Adipose tissue (tissue), 3 donors: ENCODE measurements around the gene ADIPOR1. TPM values are rescaled to one million over a fixed set of nuclear protein-coding genes. Genes with fewer than 3 reads are reported as not detected.

Experiments
- H3K27ac ChIP-seq: one replicate; pipeline ENCODE4 v1.5.1; 2013; ENCODE audit warnings: low read depth, low read length
- WGBS, 3 donors: extraction: QIAGEN DNeasy Blood & Tissue Kit; methylation state at CpG; one replicate each; pipeline ENCODE4 v1.1.7; 2013; 5-methylcytosine and 5-hydroxymethylcytosine counted together
- polyA plus RNA-seq, 3 donors: library from polyadenylated mRNA; stranded (reverse); fragments of 200-250 nt; gene quantifications; one replicate each; pipeline ENCODE4 v1.2.3, GENCODE V29; 2013
- donor health status: healthy with polysubstance abuse.
- donor health status: Bipolar disorder and iron deficiency.
- donor health status: healthy.

ADIPOR1 gene
- polyA plus RNA-seq, 3 donors = 49.7 to 83.5 (median 68.8) TPM

- no peak overlapping the region for H3K27ac ChIP-seq
- WGBS, 3 donors = 62 to 82% (median 78%) methylated on average over 2 of the region's 2 CpGs
Observed at GRCh38 chr1:202979459-202979858, 21.3 kb upstream of the ADIPOR1 start.

GRCh38 chr1:202976633-202977032 lies 18.5 kb upstream of the ADIPOR1 start:
- H3K27ac ChIP-seq = no peak overlapping the region
- WGBS, 3 donors = 26 to 39% (median 36%) methylated on average over 3 of the region's 3 CpGs

GRCh38 chr1:202974856-202975255 lies 16.7 kb upstream of the ADIPOR1 start:
- no peak overlapping the region for H3K27ac ChIP-seq
- 88 to 89% (median 89%) methylated on average over 3 of the region's 3 CpGs for WGBS, 3 donors

- WGBS, 3 donors = 65 to 68% (median 68%) methylated on average over 4 of the region's 4 CpGs
- no peak overlapping the region for H3K27ac ChIP-seq
Observed at GRCh38 chr1:202972046-202972445, 13.9 kb upstream of the ADIPOR1 start.

GRCh38 chr1:202968895-202969295 lies 10.8 kb upstream of the ADIPOR1 start:
- WGBS, 3 donors = 20 to 25% (median 24%) methylated on average over 5 of the region's 5 CpGs
- H3K27ac ChIP-seq = no peak overlapping the region

GRCh38 chr1:202968351-202968750 lies 10.2 kb upstream of the ADIPOR1 start:
- no peak overlapping the region for H3K27ac ChIP-seq
- WGBS, 3 donors = 50 to 75% (median 55%) methylated on average over 3 of the region's 3 CpGs

- WGBS, 3 donors = 3 to 6% (median 4%) methylated on average over 21 of the region's 21 CpGs
- H3K27ac ChIP-seq = no peak overlapping the region
Observed at GRCh38 chr1:202967684-202968281, 9.7 kb upstream of the ADIPOR1 start.

GRCh38 chr1:202966006-202966898 lies 8.1 kb upstream of the ADIPOR1 start:
- H3K27ac ChIP-seq = peak overlapping the region; percentile 23
- 36 to 47% (median 39%) methylated on average over 18 of the region's 18 CpGs for WGBS, 3 donors

GRCh38 chr1:202965422-202965821 lies 7.3 kb upstream of the ADIPOR1 start:
- 65 to 80% (median 77%) methylated on average over 3 of the region's 3 CpGs for WGBS, 3 donors
- H3K27ac ChIP-seq = no peak overlapping the region

- WGBS, 3 donors = 61 to 93% (median 83%) methylated on average over 6 of the region's 6 CpGs
- no peak overlapping the region for H3K27ac ChIP-seq
Observed at GRCh38 chr1:202964791-202965410, 6.8 kb upstream of the ADIPOR1 start.

GRCh38 chr1:202961220-202961880 lies 3.2 kb upstream of the ADIPOR1 start:
- H3K27ac ChIP-seq = no peak overlapping the region
- WGBS, 3 donors = 89 to 97% (median 92%) methylated on average over 5 of the region's 5 CpGs

- no peak overlapping the region for H3K27ac ChIP-seq
- 30 to 83% (median 69%) methylated on average over 1 of the region's 1 CpG for WGBS, 3 donors
Observed at GRCh38 chr1:202959276-202959620, 1.1 kb upstream of the ADIPOR1 start.

- 1 to 3% (median 3%) methylated on average over 10 of the region's 10 CpGs for WGBS, 3 donors
Observed at GRCh38 chr1:202958544-202959275, 598 bp upstream of the ADIPOR1 start.

GRCh38 chr1:202956969-202957368 lies 1.1 kb downstream of the ADIPOR1 start:
- 56 to 61% (median 58%) methylated on average over 6 of the region's 6 CpGs for WGBS, 3 donors
- no peak overlapping the region for H3K27ac ChIP-seq

More at GRCh38 chr1:202958544-202959275, 598 bp upstream of the ADIPOR1 start:
- no peak overlapping the region for H3K27ac ChIP-seq

GRCh38 chr1:202954057-202954745 lies 3.9 kb downstream of the ADIPOR1 start:
- 54 to 71% (median 57%) methylated on average over 6 of the region's 6 CpGs for WGBS, 3 donors
- no peak overlapping the region for H3K27ac ChIP-seq

GRCh38 chr1:202953392-202953791 lies 4.7 kb downstream of the ADIPOR1 start:
- H3K27ac ChIP-seq = no peak overlapping the region

- no peak overlapping the region for H3K27ac ChIP-seq
- WGBS, 3 donors = 34 to 66% (median 38%) methylated on average over 4 of the region's 4 CpGs
Observed at GRCh38 chr1:202952818-202953217, 5.3 kb downstream of the ADIPOR1 start.

GRCh38 chr1:202952099-202952498 lies 6.0 kb downstream of the ADIPOR1 start:
- 81 to 90% (median 89%) methylated on average over 1 of the region's 1 CpG for WGBS, 3 donors
- no peak overlapping the region for H3K27ac ChIP-seq
